NCI-H1694 (cell line): ENCODE measurements around the gene NUFIP2.
"Not testable (repeated sequence)": the region's sequence is repeated elsewhere in the genome, so short reads cannot be mapped to it uniquely, and the experiment has no call there.

Experiments
- DNase-seq: peaks from one replicate; lab custom pipeline; 2025; lab: John Stamatoyannopoulos, UW

Gene NUFIP2

GRCh38 chr17:29278692-29279091 is 15.3 kb downstream of the NUFIP2 start:
- DNase-seq: no peak

DNA sequence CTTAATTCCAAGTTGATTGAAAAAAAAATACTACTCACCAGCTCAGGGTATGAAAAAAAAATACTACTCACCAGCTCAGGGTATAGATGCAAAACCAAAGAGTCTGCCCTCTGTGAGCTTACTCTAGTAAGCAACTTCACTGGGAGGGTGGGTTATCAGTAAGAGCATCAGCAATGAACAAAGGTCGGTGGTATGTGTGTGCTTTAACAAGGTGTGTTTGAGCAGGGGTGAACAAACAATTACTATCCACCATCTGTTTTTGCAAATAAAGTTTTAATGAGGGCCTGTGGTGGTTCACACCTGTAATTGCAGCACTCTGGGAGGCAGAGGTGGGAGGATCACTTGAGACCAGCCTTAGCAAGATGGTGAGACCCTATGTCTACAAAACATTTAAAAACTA is 20.0 kb downstream of the NUFIP2 start:
- no peak for DNase-seq

GRCh38 chr17:29271980-29272379 is 22.0 kb downstream of the NUFIP2 start:
- DNase-seq: not testable (repeated sequence)

DNA sequence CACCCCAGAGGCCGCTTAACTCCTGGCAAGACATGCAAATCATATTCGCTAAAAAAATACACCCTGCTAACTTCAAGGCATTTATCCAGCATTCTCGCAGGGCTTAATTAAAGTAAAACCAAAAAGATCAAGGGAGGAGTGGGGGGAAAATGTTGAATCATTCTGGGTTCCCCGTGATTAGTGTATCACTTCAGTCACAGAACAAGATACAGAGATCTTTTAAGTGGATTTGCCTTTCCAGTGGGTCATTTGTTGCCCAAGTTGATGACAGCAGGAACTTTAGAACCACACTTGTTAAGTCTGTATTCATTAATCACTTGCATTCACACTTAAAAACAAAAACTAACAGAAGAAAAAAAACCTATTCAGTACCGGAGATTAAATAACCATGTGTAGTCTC is 30.0 kb downstream of the NUFIP2 start:
- no peak for DNase-seq

DNA sequence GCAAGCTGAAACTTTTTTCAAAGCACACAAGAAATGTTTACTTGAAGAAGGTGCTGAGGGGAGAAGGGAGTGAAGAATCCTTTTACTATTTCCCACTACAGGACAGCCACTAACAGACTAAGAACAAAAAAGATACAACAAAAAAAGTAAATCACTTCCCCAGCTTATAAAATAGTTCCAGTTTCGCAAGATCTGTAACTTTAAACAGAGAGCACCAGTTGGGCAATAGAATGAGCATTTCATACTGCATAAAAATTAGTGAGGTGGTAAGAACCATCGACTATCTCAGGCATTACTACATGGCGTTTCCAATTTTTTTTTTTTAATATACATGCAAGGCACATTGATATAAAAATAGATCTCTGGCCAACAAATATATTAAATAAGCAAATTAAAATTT is 36.2 kb downstream of the NUFIP2 start:
- no peak for DNase-seq

DNA sequence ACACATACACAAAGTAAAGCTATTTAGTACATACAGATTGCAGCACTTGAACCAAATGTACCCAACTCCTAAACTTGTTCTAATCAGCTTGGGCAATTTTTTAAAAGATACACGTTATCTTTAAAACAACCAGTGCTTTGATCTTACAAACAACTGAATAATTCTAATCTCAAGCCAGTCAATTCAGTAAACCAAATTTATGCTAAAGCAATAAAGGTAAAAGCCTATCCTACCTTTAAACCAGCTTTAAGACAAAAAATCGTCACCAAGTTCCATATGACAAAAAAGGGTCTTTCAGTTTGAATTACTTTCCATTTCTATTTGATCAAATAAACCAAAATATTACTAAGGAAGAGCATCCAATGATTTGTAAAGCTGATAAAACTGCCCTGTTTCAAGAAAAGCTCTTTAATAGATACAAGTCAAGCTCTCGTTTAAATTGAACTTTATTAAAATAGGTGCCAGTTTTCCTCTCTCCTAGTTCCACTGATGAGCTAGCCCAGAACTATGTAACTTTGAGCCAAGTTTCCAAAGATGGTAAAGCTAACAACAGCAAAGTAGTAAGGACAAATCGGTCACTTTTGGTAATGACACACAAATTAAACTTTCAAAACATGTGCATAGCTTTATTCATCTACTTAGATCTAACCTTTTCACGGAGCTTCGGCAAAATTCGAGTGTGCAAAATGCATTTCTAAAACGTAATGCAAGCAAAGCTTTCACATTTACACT is 37.0 kb downstream of the NUFIP2 start:
- no peak for DNase-seq

GRCh38 chr17:29255926-29256522 is 37.9 kb downstream of the NUFIP2 start:
- DNase-seq: no peak

DNA sequence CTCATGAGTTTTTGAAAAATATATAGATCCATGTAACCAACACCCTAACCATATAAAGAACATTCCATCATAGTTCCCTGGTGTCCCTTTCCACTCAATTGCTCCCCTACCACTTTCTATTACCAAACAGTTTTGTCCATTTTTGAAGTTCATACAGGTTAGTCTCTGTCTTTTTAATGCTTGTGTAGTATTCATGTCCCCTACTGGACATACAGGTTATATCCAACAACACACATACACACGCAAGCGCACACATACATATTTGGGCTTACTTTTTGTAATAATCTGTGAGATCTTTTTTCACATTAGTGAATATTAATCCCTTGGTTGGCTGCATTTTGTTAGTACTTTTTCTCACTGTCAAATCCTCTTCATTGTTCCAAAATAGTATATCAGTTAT is 40.9 kb downstream of the NUFIP2 start:
- DNase-seq: no peak

GRCh38 chr17:29252101-29252791 is 41.7 kb downstream of the NUFIP2 start:
- DNase-seq: no peak

DNA sequence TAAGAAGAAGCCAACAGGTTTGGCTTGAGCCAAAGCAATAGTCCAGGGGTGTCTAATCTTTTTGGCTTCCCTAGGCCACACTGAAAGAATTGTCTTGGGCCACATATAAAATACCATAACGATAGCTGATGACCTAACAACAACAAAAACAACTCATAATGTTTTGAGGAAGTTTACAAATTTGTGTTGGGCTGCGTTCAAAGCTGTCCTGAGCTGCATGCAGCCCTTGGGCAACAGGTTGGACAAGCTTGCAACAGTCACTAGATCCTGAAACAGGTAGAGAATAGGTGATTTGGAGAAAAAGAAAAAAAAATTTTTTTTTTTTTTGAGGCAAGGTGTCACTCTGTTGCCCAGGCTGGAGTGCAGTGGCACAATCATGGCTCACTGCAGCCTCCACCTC is 42.8 kb downstream of the NUFIP2 start:
- no peak for DNase-seq

GRCh38 chr17:29250666-29251065 is 43.3 kb downstream of the NUFIP2 start:
- DNase-seq: no peak

- DNase-seq: no peak
Observed at GRCh38 chr17:29248845-29249244, 45.1 kb downstream of the NUFIP2 start.

- DNase-seq: no peak
Observed at GRCh38 chr17:29247219-29247618, 46.7 kb downstream of the NUFIP2 start.

GRCh38 chr17:29246628-29247027 is 47.3 kb downstream of the NUFIP2 start, which contains the start of gene CRYBA1:
CRYBA1 (plus strand) TSS chr17:29246859; CDS start chr17:29246864, 5 bp downstream.
- DNase-seq: no peak

DNA sequence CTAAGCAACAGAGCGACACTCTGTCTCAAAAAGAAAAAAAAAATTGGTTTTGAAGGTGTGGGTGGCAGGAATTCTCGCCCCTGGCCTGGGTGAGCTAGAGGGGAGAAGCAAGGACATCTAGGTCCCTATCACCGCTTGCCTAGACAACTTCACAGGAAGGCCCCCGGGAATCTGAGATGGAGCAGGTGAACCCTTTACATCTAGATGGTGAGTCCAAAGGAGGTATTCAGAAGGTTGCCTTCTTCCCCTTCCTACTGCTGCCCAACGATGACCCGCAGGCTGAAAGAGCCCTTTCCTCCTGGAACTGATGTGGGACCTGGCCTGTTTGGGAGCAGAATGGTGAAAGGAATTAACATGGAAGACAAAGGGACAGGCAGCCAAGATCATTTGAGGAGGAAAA is 48.5 kb downstream of the NUFIP2 start:
- no peak for DNase-seq

DNA sequence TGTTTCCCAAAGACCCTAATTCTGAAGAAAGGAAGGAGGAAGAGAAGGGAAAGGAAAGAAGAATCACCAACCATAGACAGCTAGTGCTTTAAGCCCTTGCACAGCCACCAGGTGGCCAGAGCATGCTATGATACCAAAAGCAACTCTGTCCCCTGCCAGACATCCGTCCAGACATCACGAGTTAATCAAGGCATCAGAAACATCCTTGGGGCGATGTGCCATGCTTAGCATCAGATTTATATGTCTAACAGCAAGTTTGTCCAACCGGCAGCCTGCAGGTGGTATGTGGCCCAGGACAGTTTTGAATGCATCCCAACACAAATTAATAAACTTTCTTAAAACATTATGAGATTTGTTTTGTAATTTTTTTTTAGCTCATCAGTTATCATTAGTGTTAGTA is 50.2 kb downstream of the NUFIP2 start:
- no peak for DNase-seq

- DNase-seq: no peak
Observed at GRCh38 chr17:29242790-29243189, 51.2 kb downstream of the NUFIP2 start.

GRCh38 chr17:29242051-29242450 is 51.9 kb downstream of the NUFIP2 start:
- DNase-seq: no peak

DNA sequence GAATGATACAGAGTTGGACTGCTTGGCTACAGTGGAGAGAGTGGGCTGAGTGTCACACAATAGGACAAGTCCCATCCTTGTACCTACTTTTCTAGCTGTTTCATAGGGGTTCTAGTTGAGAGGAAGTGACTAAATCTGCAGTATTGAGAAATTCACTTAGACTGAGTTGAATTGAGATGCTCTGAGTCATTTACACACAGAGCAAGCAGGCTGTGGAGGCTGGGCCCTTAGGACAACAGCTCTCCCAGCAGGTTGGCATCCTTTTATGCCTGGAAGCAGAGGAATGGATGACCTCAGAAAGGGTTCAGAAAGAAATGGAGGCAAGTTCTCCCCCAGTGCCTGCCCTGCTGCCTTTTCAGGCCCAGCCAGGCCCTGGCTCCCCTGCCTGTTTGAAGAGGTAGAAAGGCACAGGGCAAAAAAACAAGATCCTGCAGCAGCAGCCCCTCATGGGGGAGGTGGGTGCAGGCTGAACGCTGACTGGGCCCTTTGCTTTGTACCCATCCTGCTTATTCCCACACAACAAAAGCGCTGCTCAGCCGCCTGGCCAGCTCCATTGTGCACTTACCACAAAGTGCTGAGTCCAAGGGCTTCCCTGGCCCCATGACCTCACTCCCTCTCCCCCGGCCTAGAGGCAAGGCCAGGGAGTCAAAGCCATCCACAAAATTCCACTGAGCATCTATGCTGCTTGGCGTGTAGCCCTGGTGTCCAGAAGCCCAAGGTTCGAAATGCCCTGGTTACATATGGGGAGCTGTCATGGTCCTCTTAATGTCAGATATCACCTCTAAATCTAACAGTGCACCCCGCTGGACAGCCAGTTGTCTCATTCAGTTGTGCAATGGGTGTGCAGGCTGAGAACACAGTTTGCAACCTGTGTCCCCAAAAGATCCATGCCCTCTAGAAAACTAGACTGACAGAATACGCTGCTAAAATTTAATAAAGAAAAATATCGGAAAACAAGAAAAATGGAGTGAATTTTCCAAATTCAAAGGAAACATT is 52.7 kb downstream of the NUFIP2 start:
- no peak for DNase-seq

- no peak for DNase-seq
Observed at GRCh38 chr17:29240477-29240876, 53.5 kb downstream of the NUFIP2 start.

DNA sequence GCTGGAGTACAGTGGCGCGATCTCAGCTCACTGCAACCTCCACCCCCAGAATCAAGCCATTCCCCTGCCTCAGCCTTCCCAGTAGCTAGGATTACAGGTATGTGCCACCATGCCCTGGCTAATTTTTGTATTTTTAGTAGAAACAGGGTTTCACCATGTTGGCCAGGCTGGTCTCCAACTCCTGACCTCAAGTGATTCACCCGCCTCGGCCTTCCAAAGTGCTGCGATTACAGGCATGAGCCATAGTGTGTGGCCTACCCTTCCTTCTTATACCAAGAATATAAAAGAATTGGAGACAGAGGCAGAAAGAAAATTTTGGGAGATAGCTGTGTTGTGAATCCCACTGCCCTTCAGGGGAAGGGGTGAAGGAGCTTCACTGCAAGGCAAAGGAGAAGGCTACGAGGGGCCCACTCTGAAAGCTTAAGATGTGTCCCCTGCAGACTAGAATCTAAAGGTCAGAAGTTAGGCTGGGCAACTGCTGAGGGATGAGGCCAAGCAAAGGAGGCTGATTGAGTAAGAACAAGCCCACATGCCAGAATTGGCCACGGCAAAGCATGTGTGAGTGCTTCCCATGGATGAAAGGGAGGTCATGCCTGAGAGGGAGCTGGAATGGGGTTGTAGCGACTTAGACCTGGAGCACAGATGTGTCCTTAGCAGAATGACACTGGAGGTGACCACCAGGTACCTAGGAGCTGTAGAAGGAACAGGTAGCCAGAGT is 55.7 kb downstream of the NUFIP2 start:
- no peak for DNase-seq
